GM19351 (cell line): ENCODE measurements around the gene CFAP74.
"Not testable (repeated sequence)": the region's sequence is repeated elsewhere in the genome, so short reads cannot be mapped to it uniquely, and the experiment has no call there.

Experiments used
- ATAC-seq: cut with Tn5 transposase; IDR thresholded peaks from one replicate; pipeline ENCODE4 v1.9.1; 2021; ENCODE audit warnings: mild to moderate bottlenecking, moderate library complexity; ENCODE audit not compliant: unreplicated experiment

The CFAP74 gene

GRCh38 chr1:1989102-1989542 is 14.5 kb downstream of the CFAP74 start:
- no peak for ATAC-seq

- no peak for ATAC-seq
These were observed 15.3 kb downstream of the CFAP74 start for GRCh38 chr1:1988061-1988945.

GRCh38 chr1:1987142-1987510 is 16.5 kb downstream of the CFAP74 start:
- no peak for ATAC-seq

GRCh38 chr1:1986451-1987141 is 17.0 kb downstream of the CFAP74 start:
- ATAC-seq = no peak

- ATAC-seq = no peak
These were observed 18.1 kb downstream of the CFAP74 start for GRCh38 chr1:1985375-1986050.

GRCh38 chr1:1984560-1985070 is 19.0 kb downstream of the CFAP74 start:
- no peak for ATAC-seq

GRCh38 chr1:1982379-1983232 is 21.0 kb downstream of the CFAP74 start:
- ATAC-seq = no peak

- not testable (repeated sequence) for ATAC-seq
These were observed 21.8 kb downstream of the CFAP74 start for GRCh38 chr1:1981631-1982327.

GRCh38 chr1:1981142-1981500 is 22.5 kb downstream of the CFAP74 start:
- no peak for ATAC-seq

GRCh38 chr1:1980467-1981141 is 23.0 kb downstream of the CFAP74 start:
- ATAC-seq = no peak

GRCh38 chr1:1979482-1980165 is 24.0 kb downstream of the CFAP74 start:
- ATAC-seq = no peak

- ATAC-seq = not testable (repeated sequence)
These were observed 24.7 kb downstream of the CFAP74 start for GRCh38 chr1:1978690-1979481.

- ATAC-seq = no peak
These were observed 25.5 kb downstream of the CFAP74 start for GRCh38 chr1:1978108-1978507.

GRCh38 chr1:1976031-1976430 is 27.6 kb downstream of the CFAP74 start:
- no peak for ATAC-seq

- no peak for ATAC-seq
These were observed 28.1 kb downstream of the CFAP74 start for GRCh38 chr1:1975535-1975934.

DNA sequence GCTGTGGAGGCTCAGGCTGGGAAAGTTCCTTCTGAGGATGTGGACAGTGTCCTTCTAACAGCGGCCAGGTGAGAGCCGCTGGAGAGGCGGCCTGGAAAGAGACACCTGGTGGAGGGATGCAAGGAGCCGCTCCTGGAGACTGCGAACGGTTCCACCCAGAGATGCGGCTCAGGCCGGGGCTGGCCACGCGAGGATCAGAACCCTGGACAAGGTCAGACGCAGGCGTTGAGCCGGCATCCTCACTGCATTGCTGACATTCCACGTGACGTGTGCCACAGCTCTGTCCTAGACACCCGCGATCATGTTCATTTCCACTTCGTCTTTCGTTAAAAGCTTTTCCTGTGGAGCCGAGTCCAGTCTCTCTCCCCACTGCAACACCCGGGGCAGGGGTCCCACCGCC is 28.8 kb downstream of the CFAP74 start:
- no peak for ATAC-seq

DNA sequence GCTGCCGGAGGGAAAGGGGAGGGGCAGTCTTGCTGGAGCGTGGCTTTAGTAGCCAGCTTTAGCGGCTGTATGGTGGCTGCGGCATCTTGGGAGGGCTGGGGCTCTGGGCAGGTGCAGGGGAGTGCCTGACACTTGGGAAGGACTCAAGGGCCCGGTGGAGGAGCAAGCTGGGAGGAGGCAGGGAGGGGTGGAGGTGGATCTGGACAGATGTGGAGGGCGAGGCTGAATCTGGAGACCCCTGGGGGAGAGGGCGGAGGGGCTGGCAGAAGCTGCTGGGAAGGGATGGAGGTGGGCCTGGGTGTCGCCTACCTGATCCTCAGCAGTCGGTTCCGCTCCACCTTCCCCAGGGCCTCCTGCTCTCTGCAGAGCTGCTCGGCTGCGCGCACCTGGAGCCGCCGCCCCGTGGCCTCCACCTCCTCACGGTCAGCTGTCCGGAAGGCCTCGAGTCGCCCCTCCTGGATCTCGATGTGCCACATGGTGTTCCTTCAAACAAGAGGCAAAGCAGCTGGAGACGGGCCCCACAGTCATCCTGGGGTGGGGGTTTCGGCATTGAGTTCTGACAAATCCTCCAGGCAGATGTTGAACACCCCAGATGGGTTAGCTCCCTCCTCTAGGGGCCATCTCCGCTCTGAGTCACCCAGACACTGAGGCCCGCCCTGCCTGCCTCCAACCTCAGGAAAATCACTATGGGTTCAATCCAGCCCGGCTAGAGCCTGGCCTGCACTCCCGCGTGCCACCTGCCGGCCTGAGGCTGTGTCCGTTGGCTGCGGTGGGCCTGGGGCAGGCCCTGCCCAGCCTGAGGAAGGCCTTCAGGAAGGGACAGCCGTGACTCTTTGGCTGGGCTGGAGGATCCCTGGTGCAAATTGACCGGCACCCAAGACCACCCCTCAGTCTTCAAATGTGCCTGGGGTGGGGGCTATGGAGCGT is 29.6 kb downstream of the CFAP74 start:
- no peak for ATAC-seq
